ENCODE data around the gene USF3. TPM values are rescaled to one million over a fixed set of nuclear protein-coding genes. Genes with fewer than 3 reads are reported as not detected.

The USF3 gene
- total RNA-seq, 2 experiments from 2014 or later: 31.4 to 32.6 TPM

- Mint-ChIP-seq H3K4me1 (ENCODE audit: low read depth) (peaks cover 17% of the 10 kb centered on the region), H3K27ac (no peak overlapping the region), H3K4me3 (no peak overlapping the region), H3K9me3 (no peaks in the 10 kb centered on the region), H3K36me3 (ENCODE audit: low read depth) (peaks cover 86% of the 10 kb centered on the region), H3K27me3 (no peaks in the 10 kb centered on the region)
- peaks cover 73% of the 10 kb centered on the region for H3K36me3 ChIP-seq (ENCODE audit: insufficient read depth, low read length)
- intact Hi-C loops (cut with DNase I, micrococcal nuclease): no loop called here
- no peaks in the 10 kb centered on the region for H3K27me3 ChIP-seq (ENCODE audit: control insufficient read depth in 1 of 2, insufficient read depth in 2 of 2, low read length in 2 of 2)
- peaks cover 3% of the 10 kb centered on the region for H3K4me1 ChIP-seq (ENCODE audit: insufficient read depth, low read length)
- no peak for TF ChIP-seq CTCF (IDR thresholded peaks at IDR 0.05)
- ChIA-PET CTCF (no interaction called here), POLR2A (no interaction called here)
- no peak for ATAC-seq (ENCODE audit: poor library complexity)
- no peak for DNase-seq
- H3K4me3 ChIP-seq (ENCODE audit: low read length): no peak overlapping the region
- no peaks in the 10 kb centered on the region for H3K9me3 ChIP-seq (ENCODE audit: control insufficient read depth in 1 of 2, insufficient read depth in 1 of 2, low read length in 2 of 2)
- H3K27ac ChIP-seq (ENCODE audit: low read depth in 1 of 2, low read length in 2 of 2): no peak overlapping the region
Observed at GRCh38 chr3:113662824-113663223, 33.6 kb downstream of the USF3 start.

- H3K4me3 Mint-ChIP-seq: no peak overlapping the region
- H3K36me3 Mint-ChIP-seq (ENCODE audit: low read depth): peaks cover 97% of the 10 kb centered on the region
- Histone ChIP-seq H3K27ac (ENCODE audit: low read depth in 1 of 2, low read length in 2 of 2) (no peak overlapping the region), H3K27me3 (ENCODE audit: control insufficient read depth in 1 of 2, insufficient read depth in 2 of 2, low read length in 2 of 2) (no peaks in the 10 kb centered on the region), H3K36me3 (ENCODE audit: insufficient read depth, low read length) (peaks cover 75% of the 10 kb centered on the region), H3K9me3 (ENCODE audit: control insufficient read depth in 1 of 2, insufficient read depth in 1 of 2, low read length in 2 of 2) (no peaks in the 10 kb centered on the region), H3K4me1 (ENCODE audit: insufficient read depth, low read length) (no peaks in the 10 kb centered on the region), H3K4me3 (ENCODE audit: low read length) (no peak overlapping the region)
- no peaks in the 10 kb centered on the region for H3K27me3 Mint-ChIP-seq
- intact Hi-C loops (cut with DNase I, micrococcal nuclease): no loop called here
- DNase-seq (no peak), ATAC-seq (ENCODE audit: poor library complexity) (no peak)
- H3K4me1 Mint-ChIP-seq (ENCODE audit: low read depth): peaks cover 6% of the 10 kb centered on the region
- no peaks in the 10 kb centered on the region for H3K9me3 Mint-ChIP-seq
- ChIA-PET CTCF (no interaction called here), POLR2A (interaction anchor here (0.7 kb wide), 1 partner anchor 1297 kb away, joined by 3 read pairs; no protein-coding TSS in a partner anchor)
- no peak overlapping the region for H3K27ac Mint-ChIP-seq
- no peak for TF ChIP-seq CTCF (IDR thresholded peaks at IDR 0.05)
Observed at GRCh38 chr3:113660896-113661295, 35.5 kb downstream of the USF3 start.

GRCh38 chr3:113660458-113660857 lies 36.0 kb downstream of the USF3 start:
- Histone ChIP-seq H3K27ac (ENCODE audit: low read depth in 1 of 2, low read length in 2 of 2) (no peak overlapping the region), H3K9me3 (ENCODE audit: control insufficient read depth in 1 of 2, insufficient read depth in 1 of 2, low read length in 2 of 2) (no peaks in the 10 kb centered on the region), H3K36me3 (ENCODE audit: insufficient read depth, low read length) (peaks cover 77% of the 10 kb centered on the region), H3K4me3 (ENCODE audit: low read length) (no peak overlapping the region), H3K27me3 (ENCODE audit: control insufficient read depth in 1 of 2, insufficient read depth in 2 of 2, low read length in 2 of 2) (no peaks in the 10 kb centered on the region), H3K4me1 (ENCODE audit: insufficient read depth, low read length) (no peaks in the 10 kb centered on the region)
- H3K27me3 Mint-ChIP-seq: no peaks in the 10 kb centered on the region
- no peak for ATAC-seq (ENCODE audit: poor library complexity)
- intact Hi-C loops (cut with DNase I, micrococcal nuclease): no loop called here
- CTCF ChIA-PET: no interaction called here
- no peak for TF ChIP-seq CTCF (IDR thresholded peaks at IDR 0.05)
- H3K4me1 Mint-ChIP-seq (ENCODE audit: low read depth): peaks cover 6% of the 10 kb centered on the region
- no peak overlapping the region for H3K27ac Mint-ChIP-seq
- H3K36me3 Mint-ChIP-seq (ENCODE audit: low read depth): peaks cover 99% of the 10 kb centered on the region
- H3K9me3 Mint-ChIP-seq: no peaks in the 10 kb centered on the region
- H3K4me3 Mint-ChIP-seq: no peak overlapping the region
- POLR2A ChIA-PET: no interaction called here
- no peak for DNase-seq

Measured in CD4-positive, alpha-beta T cell (primary cell).